ENCODE measurements around the gene PKIB. TPM values are rescaled to one million over a fixed set of nuclear protein-coding genes. Genes with fewer than 3 reads are reported as not detected.

Gene PKIB
- polyA plus RNA-seq, 2 of the 4 experiments (the other 2 are of a cell fraction), result 0.37 to 1.5 TPM

GRCh38 chr6:122619309-122619708, 9.1 kb downstream of the PKIB start (continued):
- TF ChIP-seq EHF (CRISPR knock-in tag; IDR thresholded peaks at IDR 0.05) (no peak), TFCP2L1 (CRISPR knock-in tag; IDR thresholded peaks at IDR 0.05) (no peak), NPAS2 (CRISPR knock-in tag; IDR thresholded peaks at IDR 0.05; ENCODE audit: borderline replicate concordance) (no peak), PHF8 (IDR thresholded peaks at IDR 0.05; ENCODE audit: borderline replicate concordance, low read depth) (no peak), CHD2 (IDR thresholded peaks at IDR 0.05; ENCODE audit: low read length, partially characterized antibody) (no peak)

- no peak for FAIRE-seq
- Histone ChIP-seq H3K4me3 (no peak overlapping the region), H3K9me3 (no peaks in the 10 kb centered on the region), H3K27ac (no peak overlapping the region), H3K4me2 (no peak overlapping the region), H3K4me1 (peaks cover 3% of the 10 kb centered on the region; the same call in 1 of the 3 replicates)
- POLR2A ChIA-PET, result no interaction called here
- DNase-seq (ENCODE audit: low read depth in 1 of 2, low spot score in 1 of 2), result no peak
- ATAC-seq, result no peak
- TF ChIP-seq SREBF2 (IDR thresholded peaks at IDR 0.05) (no peak), RNF2 (IDR thresholded peaks at IDR 0.05; ENCODE audit: borderline replicate concordance, low read depth) (no peak), EHMT2 (IDR thresholded peaks at IDR 0.05; ENCODE audit: low read depth) (no peak), CBX8 (IDR thresholded peaks at IDR 0.05) (no peak), CHD4 (IDR thresholded peaks at IDR 0.05; ENCODE audit: borderline replicate concordance) (no peak), ZC3H11A (IDR thresholded peaks at IDR 0.05) (no peak), RAD21 (conservative IDR thresholded peaks at IDR 0.05 in 1 of 2, IDR thresholded peaks at IDR 0.05 in 1 of 2) (no peak), MAFK (IDR thresholded peaks at IDR 0.05; ENCODE audit: partially characterized antibody) (no peak), ZSCAN20 (CRISPR knock-in tag; IDR thresholded peaks at IDR 0.05) (no peak)
- WGBS (ENCODE audit: missing lambda C conversion rate), result 42% methylated on average over 3 of the region's 3 CpGs
- CTCF ChIA-PET, result interaction anchor here (0.6 kb wide), 1 partner anchor 217 kb away, joined by 3 read pairs; no protein-coding TSS in a partner anchor
These were observed 10.2 kb downstream of the PKIB start for GRCh38 chr6:122620428-122620827.

GRCh38 chr6:122620902-122621301, 10.7 kb downstream of the PKIB start:
- peaks cover 3% of the 10 kb centered on the region; the same call in 1 of the 3 replicates for H3K4me1 ChIP-seq
- DNase-seq (ENCODE audit: low read depth in 1 of 2, low spot score in 1 of 2) (peak in 1 of 2 experiments; percentile 1), ATAC-seq (0 out of 6 replicates have a peak, but pooled peaks of 1 of the 2 experiments have one; percentile 28), FAIRE-seq (no peak)
- H3K4me2 ChIP-seq, result 0 out of 3 replicates have a peak overlapping the region, but pooled peaks have one; percentile 6
- no peak overlapping the region for H3K27ac ChIP-seq
- H3K4me3 ChIP-seq, result no peak overlapping the region
- WGBS (ENCODE audit: missing lambda C conversion rate), result 10% methylated on average over 3 of the region's 3 CpGs
- ChIA-PET CTCF (no interaction called here), POLR2A (no interaction called here)
- no peaks in the 10 kb centered on the region for H3K9me3 ChIP-seq
- TF ChIP-seq MAZ (IDR thresholded peaks at IDR 0.05; ENCODE audit: borderline replicate concordance, low read depth, low read length) (no peak), CEBPB (IDR thresholded peaks at IDR 0.05) (no peak), FOSL2 (IDR thresholded peaks at IDR 0.05) (no peak), FOSL2 (CRISPR knock-in tag; IDR thresholded peaks at IDR 0.05) (0 out of 2 replicates have a peak, but pooled peaks have one; percentile 51)

GRCh38 chr6:122621638-122622037, 11.4 kb downstream of the PKIB start:
- no peak for FAIRE-seq

GRCh38 chr6:122622479-122622878, 12.3 kb downstream of the PKIB start:
- WGBS (ENCODE audit: missing lambda C conversion rate), result 24% methylated on average over 2 of the region's 4 CpGs
- peaks cover 3% of the 10 kb centered on the region; the same call in 1 of the 3 replicates for H3K4me1 ChIP-seq
- CTCF ChIA-PET, result no interaction called here
- H3K9me3 ChIP-seq, result no peaks in the 10 kb centered on the region
- DNase-seq (ENCODE audit: low read depth in 1 of 2, low spot score in 1 of 2) (no peak), ATAC-seq (no peak), FAIRE-seq (no peak)
- no peak overlapping the region for H3K27ac ChIP-seq
- POLR2A ChIA-PET, result no interaction called here
- no peak for TF ChIP-seq MAFK (IDR thresholded peaks at IDR 0.05; ENCODE audit: partially characterized antibody)
- TF ChIP-seq POLR2A (IDR thresholded peaks at IDR 0.05; ENCODE audit: low read length), result no peak
- TF ChIP-seq E2F6 (IDR thresholded peaks at IDR 0.05; ENCODE audit: borderline replicate concordance, low read depth), result no peak
- TF ChIP-seq HDAC2 (IDR thresholded peaks at IDR 0.05), result no peak
- no peak for TF ChIP-seq TP53 (CRISPR knock-in tag; IDR thresholded peaks at IDR 0.05)
- no peak for TF ChIP-seq EHMT2 (IDR thresholded peaks at IDR 0.05; ENCODE audit: low read depth)
- TF ChIP-seq HOXA7 (CRISPR knock-in tag; IDR thresholded peaks at IDR 0.05), result no peak
- TF ChIP-seq CBX2 (IDR thresholded peaks at IDR 0.05; ENCODE audit: borderline replicate concordance, low read depth), result no peak
- no peak for TF ChIP-seq CTCF (IDR thresholded peaks at IDR 0.05)
- no peak for TF ChIP-seq FOXS1 (CRISPR knock-in tag; IDR thresholded peaks at IDR 0.05)
- TF ChIP-seq JUNB (IDR thresholded peaks at IDR 0.05), result no peak
- H3K4me2 ChIP-seq, result no peak overlapping the region
- no peak overlapping the region for H3K4me3 ChIP-seq

More at GRCh38 chr6:122621638-122622037, 11.4 kb downstream of the PKIB start:
- POLR2A ChIA-PET, result no interaction called here
- DNase-seq (ENCODE audit: low read depth in 1 of 2, low spot score in 1 of 2), result no peak
- CTCF ChIA-PET, result no interaction called here
- no peaks in the 10 kb centered on the region for H3K9me3 ChIP-seq
- H3K27ac ChIP-seq, result no peak overlapping the region
- no peak for TF ChIP-seq ESRRA (IDR thresholded peaks at IDR 0.05; ENCODE audit: borderline replicate concordance, low read length)
- no peak for TF ChIP-seq GATA3 (IDR thresholded peaks at IDR 0.05; ENCODE audit: borderline replicate concordance)
- no peak for TF ChIP-seq MAZ (IDR thresholded peaks at IDR 0.05; ENCODE audit: borderline replicate concordance, low read depth, low read length)
- TF ChIP-seq NPAS2 (CRISPR knock-in tag; IDR thresholded peaks at IDR 0.05; ENCODE audit: borderline replicate concordance), result no peak
- no peak overlapping the region for H3K4me2 ChIP-seq
- WGBS (ENCODE audit: missing lambda C conversion rate), result 5% methylated on average over 2 of the region's 2 CpGs
- ATAC-seq, result no peak
- no peak overlapping the region for H3K4me3 ChIP-seq
- peaks cover 3% of the 10 kb centered on the region; the same call in 1 of the 3 replicates for H3K4me1 ChIP-seq

Measured in A549 (cell line).